ENCODE data around the gene KCMF1.

DNA sequence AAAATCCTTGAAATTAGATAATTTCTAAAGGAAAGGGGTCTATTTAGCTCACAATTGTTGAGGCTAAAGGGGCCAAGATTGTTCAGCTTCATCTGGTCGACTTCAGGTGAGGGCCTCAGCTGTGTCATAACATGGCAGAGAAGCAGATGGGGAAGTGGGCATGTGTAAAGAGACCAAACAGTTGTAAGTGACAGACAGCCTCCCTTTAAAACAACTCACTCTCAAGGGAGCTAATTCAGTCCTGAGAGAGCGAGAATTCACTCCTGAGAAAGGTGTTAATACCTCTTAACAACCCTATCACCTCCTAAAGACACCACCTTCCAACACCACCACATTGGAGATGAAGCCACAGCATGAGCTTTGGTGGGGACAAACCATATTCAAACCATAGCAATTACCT lies 62.4 kb downstream of the KCMF1 start:
- TF ChIP-seq, protein P1, sequence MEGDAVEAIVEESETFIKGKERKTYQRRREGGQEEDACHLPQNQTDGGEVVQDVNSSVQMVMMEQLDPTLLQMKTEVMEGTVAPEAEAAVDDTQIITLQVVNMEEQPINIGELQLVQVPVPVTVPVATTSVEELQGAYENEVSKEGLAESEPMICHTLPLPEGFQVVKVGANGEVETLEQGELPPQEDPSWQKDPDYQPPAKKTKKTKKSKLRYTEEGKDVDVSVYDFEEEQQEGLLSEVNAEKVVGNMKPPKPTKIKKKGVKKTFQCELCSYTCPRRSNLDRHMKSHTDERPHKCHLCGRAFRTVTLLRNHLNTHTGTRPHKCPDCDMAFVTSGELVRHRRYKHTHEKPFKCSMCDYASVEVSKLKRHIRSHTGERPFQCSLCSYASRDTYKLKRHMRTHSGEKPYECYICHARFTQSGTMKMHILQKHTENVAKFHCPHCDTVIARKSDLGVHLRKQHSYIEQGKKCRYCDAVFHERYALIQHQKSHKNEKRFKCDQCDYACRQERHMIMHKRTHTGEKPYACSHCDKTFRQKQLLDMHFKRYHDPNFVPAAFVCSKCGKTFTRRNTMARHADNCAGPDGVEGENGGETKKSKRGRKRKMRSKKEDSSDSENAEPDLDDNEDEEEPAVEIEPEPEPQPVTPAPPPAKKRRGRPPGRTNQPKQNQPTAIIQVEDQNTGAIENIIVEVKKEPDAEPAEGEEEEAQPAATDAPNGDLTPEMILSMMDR (IDR thresholded peaks at IDR 0.05) = no peak
- TF ChIP-seq POLR2A (IDR thresholded peaks at IDR 0.05) = no peak
- no peak for TF ChIP-seq EP300 (IDR thresholded peaks at IDR 0.05)
- no peak for TF ChIP-seq POLR2AphosphoS5 (IDR thresholded peaks at IDR 0.05)

Measured in upper lobe of left lung (tissue), 4 donors.